Muscle of arm (tissue), 12 donors: ENCODE measurements around the gene ZNF575. TPM values are rescaled to one million over a fixed set of nuclear protein-coding genes. Genes with fewer than 3 reads are reported as not detected.
"Not testable (repeated sequence)": the region's sequence is repeated elsewhere in the genome, so short reads cannot be mapped to it uniquely, and the experiment has no call there.

ENCODE experiments used
- DNase-seq: peaks from one replicate; pipeline ENCODE4 v3.0.0-alpha.2; 2013
- polyA plus RNA-seq, 12 donors: library from polyadenylated mRNA; unstranded; fragments of 120-200 nt; gene quantifications; one replicate each; pipeline ENCODE4 v1.2.1, GENCODE V29; 2013; ENCODE audit not compliant: insufficient read length in 12 of 12

The ZNF575 gene
- polyA plus RNA-seq, 12 donors, result 1.5 to 12.8 (median 2.6) TPM; not detected in 1

- no peak for DNase-seq
Measured at GRCh38 chr19:43507880-43508279, 25.1 kb upstream of the ZNF575 start.

DNA sequence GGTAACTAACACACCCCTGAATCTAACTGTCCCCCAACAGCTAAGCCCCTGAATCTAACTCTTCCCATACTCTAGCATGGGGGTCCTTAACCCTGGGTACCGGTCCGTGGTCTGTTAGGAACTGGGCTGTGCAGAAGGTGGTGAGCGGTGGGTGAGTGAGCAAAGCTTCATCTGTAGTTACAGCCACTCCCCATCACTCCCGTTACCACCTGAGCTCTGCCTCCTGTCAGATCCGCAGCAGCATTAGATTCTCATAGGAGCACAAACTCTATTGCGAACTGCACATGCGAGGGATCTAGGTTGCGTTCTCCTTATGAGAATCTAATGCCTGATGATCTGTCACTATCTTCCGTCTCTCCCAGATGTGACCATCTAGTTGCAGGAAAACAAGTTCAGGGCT, 22.3 kb upstream of the ZNF575 start:
- DNase-seq, result no peak

DNA sequence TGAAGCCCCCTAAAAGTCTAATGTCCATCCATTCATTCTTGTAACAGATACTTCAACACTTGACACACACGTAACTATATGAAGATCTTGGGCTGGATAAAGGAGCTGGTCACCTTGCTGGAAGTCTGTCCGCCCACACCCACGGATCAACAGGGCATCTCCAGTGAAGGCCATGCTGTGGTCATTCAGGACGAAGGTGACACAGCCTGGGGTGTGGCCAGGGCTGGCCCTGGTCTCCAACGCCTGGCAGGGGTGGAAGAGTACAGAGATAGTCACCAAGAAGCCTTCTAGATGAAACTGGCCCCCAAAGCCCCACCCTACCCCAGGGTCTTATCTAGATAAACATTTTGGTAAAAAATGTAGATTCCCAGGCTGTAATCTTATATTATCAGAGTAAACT, 21.7 kb upstream of the ZNF575 start:
- DNase-seq, result no peak

- not testable (repeated sequence) for DNase-seq
Measured at GRCh38 chr19:43512399-43512798, 20.6 kb upstream of the ZNF575 start.

DNA sequence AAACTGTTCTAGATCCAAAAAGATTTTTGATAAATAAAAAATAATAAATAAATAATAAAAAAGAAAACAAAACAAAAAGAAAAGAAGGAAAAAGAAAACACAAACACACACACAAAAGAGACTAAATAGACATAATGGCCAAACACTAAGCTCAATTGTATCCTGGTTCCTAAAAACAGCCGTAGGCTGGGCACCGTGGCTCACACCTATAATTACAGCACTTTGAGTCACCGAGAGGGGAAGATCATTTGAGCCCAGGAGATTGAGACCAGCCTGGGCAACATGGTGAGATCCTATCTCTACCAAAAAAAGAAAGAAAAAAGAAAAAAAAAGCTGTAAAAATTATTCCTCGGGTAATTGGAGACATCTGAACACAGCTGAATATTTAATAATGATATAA, 14.9 kb upstream of the ZNF575 start:
- DNase-seq, result no peak

- peak; percentile 87 for DNase-seq
Measured at GRCh38 chr19:43519436-43520088, 13.4 kb upstream of the ZNF575 start.

DNA sequence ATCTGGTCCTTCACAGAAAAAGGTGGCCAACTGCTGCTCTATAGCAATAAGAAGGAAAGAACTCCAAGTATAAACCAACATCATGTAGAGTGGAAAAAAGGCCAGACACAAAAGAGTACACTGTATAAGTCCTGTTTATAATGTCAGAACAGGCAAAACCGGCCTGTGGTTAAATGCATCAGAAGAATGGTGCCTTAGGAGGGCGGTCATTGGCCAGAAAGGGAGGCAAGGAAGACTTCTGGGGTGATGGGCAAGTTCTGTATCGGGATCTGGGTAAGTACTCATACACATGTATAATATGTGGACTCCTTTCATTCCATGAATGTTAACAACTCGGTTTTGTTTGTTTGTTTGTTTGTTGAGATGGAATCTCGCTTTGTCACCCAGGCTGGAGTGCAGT, 10.1 kb upstream of the ZNF575 start:
- no peak for DNase-seq

GRCh38 chr19:43523696-43524095, 9.3 kb upstream of the ZNF575 start:
- DNase-seq, result not testable (repeated sequence)

- peak; percentile 9 for DNase-seq
Measured at GRCh38 chr19:43524922-43525835, 7.8 kb upstream of the ZNF575 start.

- peak; percentile 14 for DNase-seq
Measured at GRCh38 chr19:43525836-43526771, 6.9 kb upstream of the ZNF575 start.

DNA sequence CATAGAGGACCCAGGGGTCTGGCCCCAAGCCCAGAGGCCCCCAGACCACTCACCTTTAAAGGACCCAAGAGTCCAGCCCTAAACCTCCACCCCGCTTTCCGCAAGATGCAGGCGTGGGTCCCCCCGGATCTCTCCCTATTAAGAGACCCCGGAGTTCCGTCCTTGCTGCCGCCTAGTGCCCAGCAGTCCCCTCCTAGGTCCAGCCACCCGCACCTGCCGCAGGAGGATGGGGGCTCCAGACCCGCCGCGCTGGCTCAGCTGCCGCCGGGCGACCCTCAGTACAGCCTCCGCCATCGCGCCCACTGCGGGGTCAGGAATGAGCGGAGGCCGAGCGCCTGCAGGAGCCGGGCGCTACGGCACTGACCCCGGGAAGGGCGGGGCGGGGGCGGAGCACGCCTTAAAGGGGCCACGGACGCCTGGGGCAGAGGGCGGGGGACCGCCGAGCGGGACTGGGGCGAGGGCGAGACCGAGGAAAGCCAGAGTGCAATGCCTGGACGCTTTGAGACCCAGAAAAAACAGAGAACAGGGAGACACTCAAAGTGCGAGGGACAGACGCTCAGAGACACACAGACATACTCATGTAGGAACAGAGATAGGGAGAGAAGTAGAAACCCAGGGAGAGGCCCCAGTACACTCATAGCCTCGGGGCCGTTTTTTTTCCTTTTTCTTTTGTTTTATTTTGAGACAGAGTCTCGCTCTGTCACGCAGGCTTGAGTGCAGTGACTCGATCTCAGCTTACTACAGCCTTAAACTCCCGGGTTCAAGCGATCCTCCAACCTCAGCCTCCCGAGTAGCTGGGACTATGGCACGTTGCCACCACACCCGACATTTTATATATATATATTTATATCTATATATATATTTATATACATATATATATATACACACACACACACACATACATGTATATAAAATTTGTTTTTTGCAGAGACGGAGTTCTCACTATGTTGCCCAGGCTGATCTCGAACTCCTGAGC, 5.8 kb upstream of the ZNF575 start, which contains the start of gene ETHE1:
Gene ETHE1 (minus strand): TSS at position 318 of the 976 bp plus-strand sequence. CDS start 24 bp downstream, at position 294.
- DNase-seq, result peak; percentile 77

GRCh38 chr19:43527860-43528622, 4.9 kb upstream of the ZNF575 start:
- peak; percentile 15 for DNase-seq

- DNase-seq, result no peak
Measured at GRCh38 chr19:43532571-43532961, 422 bp upstream of the ZNF575 start.

GRCh38 chr19:43533546-43534304, 737 bp downstream of the ZNF575 start:
- peak; percentile 99 for DNase-seq

DNA sequence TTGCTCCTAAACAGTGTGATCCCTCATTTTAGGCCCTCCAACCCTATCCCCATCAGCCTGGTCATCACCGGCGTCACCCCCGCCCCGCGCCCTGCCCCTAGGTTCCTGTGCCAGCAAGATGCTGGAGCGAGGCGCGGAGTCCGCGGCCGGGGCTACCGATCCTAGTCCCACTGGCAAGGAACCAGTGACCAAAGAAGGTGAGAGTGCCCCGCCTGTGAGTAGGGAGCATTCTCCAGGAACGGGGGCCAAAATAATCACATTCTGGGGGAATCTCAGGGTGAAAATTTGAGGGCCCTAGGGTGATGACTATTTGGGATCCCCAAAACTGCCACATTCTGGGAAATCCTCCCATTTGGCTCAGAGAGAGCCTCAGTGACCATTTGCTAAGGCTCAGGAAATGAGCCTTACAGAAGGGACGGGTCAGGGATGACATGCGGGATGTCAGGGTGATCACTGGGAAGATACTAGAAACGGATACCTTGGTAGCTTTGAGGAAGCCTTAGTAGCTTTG, 1.4 kb downstream of the ZNF575 start:
- DNase-seq, result no peak

- peak; percentile 60 for DNase-seq
Measured at GRCh38 chr19:43534816-43535761, 2.1 kb downstream of the ZNF575 start.

- DNase-seq, result no peak
Measured at GRCh38 chr19:43538922-43539321, 5.9 kb downstream of the ZNF575 start.

DNA sequence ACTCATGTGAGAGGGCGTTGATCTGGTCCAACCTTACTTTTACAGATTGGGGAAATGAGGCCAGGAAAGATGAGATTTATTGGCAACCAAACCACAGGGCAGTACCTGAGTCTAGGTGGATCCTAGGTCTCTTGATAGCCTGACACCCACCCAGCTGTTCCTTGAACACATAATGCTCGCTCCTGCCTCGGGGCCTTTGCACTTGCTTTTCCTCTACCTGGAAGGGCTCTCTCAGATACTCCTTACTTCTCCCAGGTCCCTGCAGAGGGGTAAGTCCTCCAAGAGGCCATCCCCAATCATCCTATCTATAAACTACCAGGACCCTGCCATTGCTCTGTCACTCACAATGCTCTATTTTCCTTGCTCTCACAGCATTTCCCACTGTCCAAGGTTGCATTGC, 7.4 kb downstream of the ZNF575 start:
- no peak for DNase-seq
